GM12878 (cell line): Measurements from ENCODE around the gene GANAB. TPM values are rescaled to one million over a fixed set of nuclear protein-coding genes. Genes with fewer than 3 reads are reported as not detected.

Experiments used
- ATAC-seq: fragments of 200-7000 bp; cut with Tn5 transposase; 3 replicates; pipeline ENCODE4 v1.9.1; 2020; ENCODE audit warnings: mild to moderate bottlenecking, moderate library complexity
- BruUV-seq: library from RNA; stranded (reverse); fragments of 400-500 nt; replicated peaks from 2 replicates; lab custom pipeline; 2021; lab: Mats Ljungman, UMichigan
- CTCF ChIA-PET: fragments of 300-600 bp; sonication (Branson Sonifier 250); formaldehyde crosslinking; extraction: SDS; loops from one replicate; lab custom pipeline; 2021; ENCODE audit warnings: inconsistent platforms; lab: Yijun Ruan, JAX
- POLR2A ChIA-PET: fragments of 350-600 bp; formaldehyde crosslinking; extraction: SDS; loops from one replicate; lab custom pipeline; 2021; ENCODE audit warnings: inconsistent platforms; lab: Charles Lee
- RAD21 ChIA-PET: fragments of 300-600 bp; sonication (Branson Sonifier 250); formaldehyde crosslinking; loops from one replicate; lab custom pipeline; 2023; ENCODE audit warnings: antibody characterized with exemption; ENCODE audit not compliant: unreplicated experiment; lab: Charles Lee
- SMC1A ChIA-PET: fragments of 300-600 bp; sonication (Branson Sonifier 250); formaldehyde crosslinking; loops from one replicate; lab custom pipeline; 2023; ENCODE audit not compliant: unreplicated experiment, uncharacterized antibody; lab: Charles Lee
- DNase-seq: peaks from one replicate; pipeline ENCODE4 v3.0.0-alpha.2; 2011; ENCODE audit warnings: low read depth, low spot score
- FAIRE-seq: peaks from 3 replicates; lab custom pipeline; 2011; peaks lifted over from hg19 to GRCh38; lab: Jason Lieb, UNC
- H2AFZ ChIP-seq: 2 replicates; pipeline ENCODE4 v1.6.0; 2011; ENCODE audit warnings: low read depth, low read length, control low read depth; ENCODE audit not compliant: control insufficient read depth
- H3K27ac ChIP-seq: 2 replicates; pipeline ENCODE4 v1.5.1; 2011; ENCODE audit warnings: control low read depth; ENCODE audit not compliant: control insufficient read depth, insufficient read depth
- H3K27me3 ChIP-seq, 2 experiments: replicated peaks in 1 of 2; 2 replicates each; pipeline versions ENCODE4 v1.6.0 to v1.6.1; 2011; ENCODE audit warnings: low read length in 1 of 2; ENCODE audit not compliant: control insufficient read depth in 2 of 2, insufficient read depth in 2 of 2
- H3K36me3 ChIP-seq, 2 experiments: 2 replicates each; pipeline ENCODE4 v1.5.1; 2011; ENCODE audit warnings: low read length in 1 of 2; ENCODE audit not compliant: control insufficient read depth in 2 of 2, insufficient read depth in 2 of 2
- H3K4me1 ChIP-seq: 2 replicates; pipeline ENCODE4 v1.6.1; 2011; ENCODE audit warnings: mild to moderate bottlenecking, low read length, moderate library complexity, mixed read lengths; ENCODE audit not compliant: control insufficient read depth, insufficient read depth
- H3K4me2 ChIP-seq: 2 replicates; pipeline ENCODE4 v1.6.0; 2011; ENCODE audit warnings: control low read depth; ENCODE audit not compliant: control insufficient read depth, insufficient read depth
- H3K4me3 ChIP-seq: fragments of 200-600 bp; sonication (generic); 2 replicates; pipeline ENCODE4 v1.5.1; 2016
- H3K79me2 ChIP-seq: 2 replicates; pipeline ENCODE4 v1.6.0; 2011; ENCODE audit warnings: low read length; ENCODE audit not compliant: control insufficient read depth, insufficient read depth
- H3K9ac ChIP-seq: 2 replicates; pipeline ENCODE4 v1.8.0; 2011; ENCODE audit warnings: low read length, control low read depth, mixed read lengths; ENCODE audit not compliant: control insufficient read depth, insufficient read depth
- H3K9me3 ChIP-seq: replicated peaks from 3 replicates; pipeline ENCODE4 v1.5.1; 2011; ENCODE audit warnings: mild to moderate bottlenecking, low read length; ENCODE audit not compliant: control insufficient read depth, insufficient read depth
- H4K20me1 ChIP-seq: 2 replicates; pipeline ENCODE4 v1.6.0; 2011; ENCODE audit not compliant: control insufficient read depth, insufficient read depth
- BHLHE40 ChIP-seq, 2 experiments: fragments of 450-650 bp in 1 of 2; IDR thresholded peaks; 2 replicates each; pipeline ENCODE4 v1.6.1; 2011 to 2017; ENCODE audit warnings: low read depth in 2 of 2, borderline replicate concordance in 1 of 2, improper control_type of control experiment in 1 of 2, low read length in 1 of 2, mild to moderate bottlenecking in 1 of 2
- MEF2B ChIP-seq: fragments of 450-650 bp; IDR thresholded peaks from 2 replicates; pipeline ENCODE4 v1.6.1; 2018; ENCODE audit warnings: mild to moderate bottlenecking, moderate library complexity; ENCODE audit not compliant: partially characterized antibody, poor library complexity, severe bottlenecking
- MLLT1 ChIP-seq: fragments of 450-650 bp; IDR thresholded peaks from 2 replicates; pipeline ENCODE4 v1.6.1; 2016; ENCODE audit warnings: mild to moderate bottlenecking
- MXI1 ChIP-seq: fragments of 150-350 bp; IDR thresholded peaks from 2 replicates; pipeline ENCODE4 v1.6.1; 2011; ENCODE audit warnings: low read depth, mild to moderate bottlenecking, inconsistent platforms, low read length, improper control_type of control experiment
- NR2C1 ChIP-seq: fragments of 450-650 bp; IDR thresholded peaks from 2 replicates; pipeline ENCODE4 v1.6.1; 2017; ENCODE audit warnings: antibody characterized with exemption, mild to moderate bottlenecking, moderate library complexity
- NRF1 ChIP-seq: conservative IDR thresholded peaks from 2 replicates; pipeline ENCODE4 v1.6.1; 2011; ENCODE audit warnings: mild to moderate bottlenecking, low read depth, low read length, improper control_type of control experiment
- PKNOX1 ChIP-seq: fragments of 450-650 bp; IDR thresholded peaks from 2 replicates; pipeline ENCODE4 v1.6.1; 2016; ENCODE audit warnings: mild to moderate bottlenecking
- SRF ChIP-seq, 2 experiments: IDR thresholded peaks; 2 replicates each; pipeline ENCODE4 v1.6.1; 2011; ENCODE audit warnings: low read depth in 2 of 2, low read length in 2 of 2, mild to moderate bottlenecking in 1 of 2, moderate library complexity in 1 of 2
- TCF12 ChIP-seq: IDR thresholded peaks from 2 replicates; pipeline ENCODE4 v1.6.1; 2011; ENCODE audit warnings: low read depth, mild to moderate bottlenecking, low read length
- YY1 ChIP-seq: IDR thresholded peaks from 2 replicates; pipeline ENCODE4 v1.6.1; 2011; ENCODE audit warnings: low read depth, mild to moderate bottlenecking, low read length
- ZBED1 ChIP-seq: IDR thresholded peaks from 2 replicates; pipeline ENCODE4 v1.6.1; 2016; ENCODE audit warnings: borderline replicate concordance
- WGBS: methylation state at CpG from one replicate; pipeline ENCODE4 v1.1.6; 2016; ENCODE audit warnings: low lambda C conversion rate; ENCODE audit not compliant: insufficient replicate concordance, insufficient coverage; ENCODE audit errors: missing lambda C conversion rate; 5-methylcytosine and 5-hydroxymethylcytosine counted together
- in situ Hi-C: fragments of 300-500 bp; cut with MboI; formaldehyde crosslinking; loops from 9 replicates; pipeline ENCODE4 v1.14.3; 2018; ENCODE audit warnings: mixed read lengths
- intact Hi-C: fragments of 100-400 bp; cut with micrococcal nuclease; formaldehyde crosslinking; loops from one replicate; pipeline ENCODE4 v1.14.2; 2022; ENCODE audit not compliant: unreplicated experiment
- polyA plus RNA-seq, 11 experiments: library from polyadenylated mRNA; depleted of rRNA in 4 of 11; unstranded in 6 of 11; stranded (reverse) in 5 of 11; fragments of >200 nt; fragmentation: Nextera tagmentation in 4 of 11; fragmentation: Illumina TruSeq in 1 of 11; extraction: Ambion mirVana in 4 of 11; extraction: Trizol in 1 of 11; gene quantifications; 1 replicate in 1 of 11; 2 replicates in 10 of 11; pipeline versions ENCODE4 v1.2.1 to v1.2.3, GENCODE V29; 2011 to 2016; ENCODE audit warnings: inconsistent platforms in 2 of 11, missing spikeins in 2 of 11, low read depth in 1 of 11
- total RNA-seq, 4 experiments: library from RNA; depleted of rRNA in 3 of 4; stranded (reverse); fragments of >200 nt in 3 of 4; fragmentation: Illumina TruSeq in 1 of 4; extraction: Trizol in 1 of 4; gene quantifications; 2 replicates each; pipeline versions ENCODE4 v1.2.1 to v1.2.3, GENCODE V29; 2013 to 2021

GANAB gene
- total and polyA plus RNA-seq, 10 of the 15 experiments (the other 5 are each of a cell fraction or from before 2014, with no cell fraction given), result 4.5 to 175 (median 102) TPM

- TF ChIP-seq PKNOX1 (no peak), YY1 (no peak), NRF1 (no peak), MLLT1 (no peak), MEF2B (no peak)
Measured at GRCh38 chr11:62622476-62623089, 23.8 kb downstream of the GANAB start (continued).

- Histone ChIP-seq H3K4me2 (peak within 1 kb of the TSS; percentile 98), H3K4me1 (0 out of 2 replicates have a peak, but pooled peaks cover 4% of the 10 kb centered on the region), H3K9me3 (no peaks in the 10 kb centered on the region), H3K79me2 (peaks cover 11% of the 10 kb centered on the region), H4K20me1 (no peaks in the 10 kb centered on the region), H3K9ac (peak within 1 kb of the TSS; percentile 96), H2AFZ (peak within 1 kb of the TSS; percentile 67), H3K27me3 (no peaks in the 10 kb centered on the region), H3K27ac (peak within 1 kb of the TSS; percentile 81), H3K4me3 (peak within 1 kb of the TSS; percentile 84), H3K36me3 (peaks cover 6 to 12% of the 10 kb centered on the region in 2 experiments)
- peak; percentile 98 for DNase-seq
- ChIA-PET SMC1A (interaction anchor here (0.6 to 2.6 kb wide), 14 partner anchors 10 to 240 kb away, joined by 3 to 11 read pairs (median 4); partner anchors contain the start of genes C11orf98, CSKMT, MTA2 and TUT1), RAD21 (interaction anchor here (0.8 to 3.3 kb wide), 17 partner anchors 8 to 236 kb away, joined by 3 to 25 read pairs (median 5); partner anchors contain the start of genes C11orf98, CSKMT, EEF1G and EML3), CTCF (interaction anchor here (0.8 to 2.8 kb wide), 12 partner anchors 10 to 148 kb away, joined by 3 to 12 read pairs (median 5); partner anchors contain the start of genes C11orf98, CSKMT, MTA2 and TUT1), POLR2A (interaction anchor here (0.5 to 5.0 kb wide), 37 partner anchors 9 to 1187 kb away, joined by 3 to 50 read pairs (median 5); partner anchors contain the start of genes C11orf98, CSKMT, EEF1G and EML3)
- intact Hi-C loops, result loop anchor here (2.0 kb wide), 1 partner anchor 25 kb away; the partner anchor contains the start of gene GANAB
- in situ Hi-C loops, result no loop called here
- WGBS, result under 1% methylated on average over 71 of the region's 77 CpGs
- peak; percentile 99 for FAIRE-seq
- ATAC-seq, result peak; percentile 98
- BruUV-seq, result no TSS peak
- TF ChIP-seq NR2C1 (peak; percentile 63), TCF12 (peak; percentile 60; the same call in 1 of the 2 replicates), ZBED1 (peak; percentile 32; the same call in 1 of the 2 replicates), YY1 (peak; percentile 78), SRF (IDR thresholded peaks at IDR 0.05; ENCODE audit: low read depth in 2 of 2, low read length in 2 of 2) (peak in 1 of 2 experiments; percentile 34; a peak in 1 of 4 replicates), BHLHE40 (IDR thresholded peaks at IDR 0.05; ENCODE audit: borderline replicate concordance in 1 of 2, low read depth in 2 of 2, low read length in 1 of 2) (peak; percentile 86 to 91), MXI1 (peak; percentile 99)
Measured at GRCh38 chr11:62621567-62622470, 24.6 kb downstream of the GANAB start, which contains the start of gene B3GAT3. Gene B3GAT3, minus strand, starts transcription at chr11:62621986. Its CDS starts 39 bp downstream, at chr11:62621947.
